ENCODE data around the gene DCUN1D4.

The DCUN1D4 gene

DNA sequence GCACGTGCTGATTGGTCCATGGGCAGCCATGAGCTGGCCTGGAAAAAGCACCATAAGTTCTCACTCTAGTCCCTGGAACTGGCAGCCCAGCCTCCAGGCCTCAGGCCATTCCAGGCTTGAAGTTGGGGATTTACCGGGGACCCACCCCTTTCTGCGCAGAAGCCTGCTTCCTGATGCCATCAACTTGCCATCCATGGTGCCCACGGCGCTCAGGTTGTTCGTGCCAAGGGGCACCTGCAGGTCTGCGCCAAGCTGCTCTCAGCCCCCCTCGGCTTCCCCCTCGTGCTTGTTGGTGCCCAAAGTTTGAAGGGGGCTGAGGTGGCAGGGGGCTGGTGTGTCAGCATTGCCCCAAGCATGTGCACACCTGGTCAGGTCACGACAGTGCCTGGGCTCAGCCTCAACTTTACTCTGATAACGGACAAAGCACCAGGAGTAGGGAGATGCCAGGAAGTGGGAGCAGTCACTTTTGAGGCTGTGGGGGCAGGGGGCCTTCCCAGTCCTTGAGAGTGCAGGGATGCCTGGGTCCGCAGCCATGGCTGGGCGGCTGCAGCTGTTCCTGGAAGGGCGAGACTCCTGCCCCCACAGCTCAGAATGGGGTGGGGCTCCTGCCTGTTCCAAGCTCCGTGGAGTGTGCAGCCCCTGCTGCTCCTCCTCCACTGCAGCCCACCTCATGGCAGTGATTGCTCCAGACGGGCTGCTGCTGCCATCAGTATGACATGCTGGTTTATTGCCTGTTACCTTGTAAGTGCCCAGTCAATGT, 24.9 kb downstream of the DCUN1D4 start:
- TF ChIP-seq GATA3 (IDR thresholded peaks at IDR 0.05; ENCODE audit: low read depth, low read length), result no peak
- TF ChIP-seq GATA2 (IDR thresholded peaks at IDR 0.05; ENCODE audit: low read depth, low read length), result no peak

- TF ChIP-seq GATA3 (IDR thresholded peaks at IDR 0.05; ENCODE audit: low read depth, low read length), result no peak
- no peak for TF ChIP-seq GATA2 (IDR thresholded peaks at IDR 0.05; ENCODE audit: low read depth, low read length)
Measured at GRCh38 chr4:51868449-51868847, 25.5 kb downstream of the DCUN1D4 start.

- TF ChIP-seq GATA2 (IDR thresholded peaks at IDR 0.05; ENCODE audit: low read depth, low read length) (no peak), GATA3 (IDR thresholded peaks at IDR 0.05; ENCODE audit: low read depth, low read length) (no peak)
Measured at GRCh38 chr4:51870441-51871188, 27.7 kb downstream of the DCUN1D4 start.

GRCh38 chr4:51872283-51872997, 29.5 kb downstream of the DCUN1D4 start:
- TF ChIP-seq GATA3 (IDR thresholded peaks at IDR 0.05; ENCODE audit: low read depth, low read length) (no peak), GATA2 (IDR thresholded peaks at IDR 0.05; ENCODE audit: low read depth, low read length) (no peak)

DNA sequence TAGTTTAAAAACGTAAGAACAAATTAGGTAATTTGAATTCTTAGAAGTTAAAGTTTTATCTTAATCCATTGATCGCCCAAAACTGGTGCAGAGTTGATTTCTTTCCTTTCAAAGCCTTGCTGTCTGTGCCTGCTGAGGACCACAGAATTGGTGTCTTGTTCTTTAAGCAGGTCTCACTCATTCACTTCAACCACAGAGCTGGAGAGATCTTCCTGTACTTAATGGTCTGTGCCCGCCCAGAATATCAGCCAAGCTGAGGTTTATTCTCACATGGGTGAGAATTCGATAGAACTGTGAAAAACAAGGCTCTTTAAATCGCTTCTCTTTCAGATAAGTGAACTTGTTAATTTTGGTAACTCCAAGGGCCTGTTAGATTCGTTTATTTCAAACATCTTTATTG, 31.6 kb downstream of the DCUN1D4 start:
- TF ChIP-seq GATA3 (IDR thresholded peaks at IDR 0.05; ENCODE audit: low read depth, low read length), result no peak
- TF ChIP-seq GATA2 (IDR thresholded peaks at IDR 0.05; ENCODE audit: low read depth, low read length), result no peak

GRCh38 chr4:51878431-51878830, 35.5 kb downstream of the DCUN1D4 start:
- TF ChIP-seq GATA2 (IDR thresholded peaks at IDR 0.05; ENCODE audit: low read depth, low read length) (no peak), GATA3 (IDR thresholded peaks at IDR 0.05; ENCODE audit: low read depth, low read length) (no peak)

DNA sequence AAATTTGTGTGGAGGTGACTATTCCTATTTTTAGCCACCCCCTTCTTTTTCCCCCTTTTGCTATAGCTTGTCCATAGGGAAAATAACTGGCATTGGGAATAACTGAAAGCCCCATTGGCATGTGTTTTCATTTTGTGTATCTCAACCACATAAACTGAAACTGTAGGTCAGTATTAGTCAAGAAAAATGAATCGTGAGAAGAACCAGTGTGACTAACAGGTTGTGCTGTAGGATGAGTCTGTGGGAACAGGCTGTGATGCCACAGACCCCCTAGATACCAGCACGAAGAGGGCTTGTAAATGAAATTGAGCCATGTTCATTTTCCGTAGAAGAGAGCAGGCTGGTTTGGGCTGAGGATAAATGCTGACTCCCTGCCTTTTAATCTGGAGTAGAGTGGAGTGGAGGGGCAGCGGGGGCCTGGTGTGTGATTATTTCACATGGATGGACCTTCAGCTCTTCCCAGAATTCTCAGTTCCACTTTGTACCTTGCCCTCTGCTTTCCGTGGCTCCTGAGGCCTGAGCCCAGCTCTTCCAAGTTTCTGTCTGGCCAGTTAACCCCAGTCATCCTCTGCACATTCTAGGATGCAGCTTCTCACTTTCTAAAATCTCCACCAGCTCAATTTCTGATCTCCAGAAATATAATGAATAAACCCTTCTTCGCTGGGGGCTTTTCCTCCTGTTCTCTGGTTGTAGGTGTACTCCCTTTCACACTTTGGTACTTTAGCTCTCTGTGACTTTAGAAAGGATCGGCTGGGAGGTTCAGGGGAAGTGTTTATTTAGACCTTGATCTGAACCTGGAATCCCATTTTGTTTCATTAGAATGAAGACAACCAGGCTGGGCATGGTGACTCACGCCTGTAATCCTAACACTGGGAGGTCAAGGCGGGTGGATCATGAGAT, 37.3 kb downstream of the DCUN1D4 start:
- TF ChIP-seq GATA2 (IDR thresholded peaks at IDR 0.05; ENCODE audit: low read depth, low read length) (no peak), GATA3 (IDR thresholded peaks at IDR 0.05; ENCODE audit: low read depth, low read length) (no peak)

GRCh38 chr4:51884055-51884454, 41.1 kb downstream of the DCUN1D4 start:
- no peak for TF ChIP-seq GATA3 (IDR thresholded peaks at IDR 0.05; ENCODE audit: low read depth, low read length)
- TF ChIP-seq GATA2 (IDR thresholded peaks at IDR 0.05; ENCODE audit: low read depth, low read length), result no peak

DNA sequence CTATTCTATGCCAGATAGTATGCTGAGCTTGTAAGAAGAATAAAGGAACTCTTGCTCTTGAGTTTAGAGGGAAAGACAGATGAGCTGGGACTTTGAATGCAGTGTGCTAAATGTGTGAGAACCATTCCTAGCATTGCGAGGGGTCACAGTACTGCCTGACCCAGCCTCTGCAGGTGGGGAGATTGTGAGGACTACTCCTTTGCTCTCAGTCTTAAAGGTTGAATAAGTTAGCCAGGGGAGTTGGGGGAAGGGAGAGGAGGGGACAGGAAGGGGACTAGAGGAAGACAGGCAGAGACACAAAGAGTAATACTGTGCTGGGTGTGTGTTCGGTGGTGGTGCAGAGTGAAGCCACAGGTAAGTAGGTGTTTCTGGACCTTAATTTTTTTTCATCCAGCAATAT, 41.7 kb downstream of the DCUN1D4 start:
- no peak for TF ChIP-seq GATA2 (IDR thresholded peaks at IDR 0.05; ENCODE audit: low read depth, low read length)
- no peak for TF ChIP-seq GATA3 (IDR thresholded peaks at IDR 0.05; ENCODE audit: low read depth, low read length)

GRCh38 chr4:51885363-51885762, 42.4 kb downstream of the DCUN1D4 start:
- TF ChIP-seq GATA3 (IDR thresholded peaks at IDR 0.05; ENCODE audit: low read depth, low read length) (no peak), GATA2 (IDR thresholded peaks at IDR 0.05; ENCODE audit: low read depth, low read length) (no peak)

DNA sequence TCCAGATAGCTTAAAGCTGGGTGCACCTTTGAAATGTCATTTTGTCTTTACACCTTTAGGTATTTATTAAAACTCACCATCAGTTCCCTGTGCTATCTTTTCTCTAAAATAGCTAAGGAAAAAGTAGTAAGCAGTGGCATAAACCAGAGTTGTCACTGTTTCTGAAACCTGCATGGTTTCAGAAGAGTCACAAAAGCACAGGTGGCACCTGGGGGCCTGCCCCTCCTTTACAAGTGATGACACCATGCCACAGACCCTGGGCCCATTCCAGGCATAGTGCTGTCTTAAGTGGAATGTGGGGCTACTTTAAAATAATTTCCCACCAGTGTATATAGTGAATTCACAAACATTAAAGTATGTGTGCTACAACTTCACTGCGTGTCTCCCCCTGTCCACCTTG, 47.8 kb downstream of the DCUN1D4 start:
- TF ChIP-seq GATA3 (IDR thresholded peaks at IDR 0.05; ENCODE audit: low read depth, low read length), result no peak
- no peak for TF ChIP-seq GATA2 (IDR thresholded peaks at IDR 0.05; ENCODE audit: low read depth, low read length)

- TF ChIP-seq GATA2 (IDR thresholded peaks at IDR 0.05; ENCODE audit: low read depth, low read length) (no peak), GATA3 (IDR thresholded peaks at IDR 0.05; ENCODE audit: low read depth, low read length) (no peak)
Measured at GRCh38 chr4:51894059-51894645, 51.2 kb downstream of the DCUN1D4 start.

GRCh38 chr4:51895158-51895557, 52.2 kb downstream of the DCUN1D4 start:
- TF ChIP-seq GATA2 (IDR thresholded peaks at IDR 0.05; ENCODE audit: low read depth, low read length) (no peak), GATA3 (IDR thresholded peaks at IDR 0.05; ENCODE audit: low read depth, low read length) (no peak)

All from SH-SY5Y (cell line).